Activated CD8-positive, alpha-beta memory T cell treated with anti-CD3 and anti-CD28 coated beads for 1 hour (primary cell): ENCODE data around the gene STX8.
"Not testable (repeated sequence)": the region's sequence is repeated elsewhere in the genome, so short reads cannot be mapped to it uniquely, and the experiment has no call there.

ENCODE experiments used
- DNase-seq, 2 donors: peaks; one replicate each; pipeline ENCODE4 v3.0.0-alpha.2; 2020; ENCODE audit warnings: low read depth in 1 of 2; ENCODE audit errors: extremely low read depth in 1 of 2

Gene STX8

DNA sequence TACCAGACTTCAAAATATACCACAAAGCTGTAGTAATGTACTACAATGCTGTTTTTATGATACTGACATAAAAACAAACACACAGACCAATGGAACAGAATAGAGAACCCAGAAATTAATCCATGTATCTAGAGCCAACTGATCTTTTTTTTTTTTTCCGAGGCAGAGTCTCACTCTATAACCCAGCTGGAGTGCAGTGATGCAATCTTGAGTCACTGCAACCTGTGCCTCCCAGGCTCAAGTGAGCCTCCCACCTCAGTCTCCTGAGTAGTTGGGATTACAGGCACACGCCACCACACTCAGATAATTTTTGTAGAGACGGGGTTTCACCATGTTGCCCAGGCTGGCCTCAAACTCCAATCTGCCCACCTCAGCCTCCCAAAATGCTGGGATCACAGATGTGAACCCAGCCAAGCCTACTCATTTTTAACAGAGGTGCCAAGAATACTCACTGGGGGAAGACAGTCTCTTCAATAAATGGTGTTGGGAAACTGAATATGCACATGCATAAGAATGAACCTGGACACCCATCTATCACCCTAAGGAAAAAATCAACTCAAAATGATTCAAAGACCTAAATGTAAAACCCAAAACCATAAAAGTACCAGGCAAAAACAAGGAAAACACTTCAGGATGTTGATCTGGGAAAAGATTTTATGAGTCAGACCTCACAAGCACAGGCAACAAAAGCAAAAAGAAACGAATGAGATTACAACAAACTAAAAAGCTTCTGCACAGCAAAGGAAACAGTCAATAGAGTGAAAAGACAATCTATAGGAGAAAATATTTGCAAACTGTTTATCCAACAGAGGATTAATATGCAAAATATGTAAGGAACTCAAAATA, 63.1 kb downstream of the STX8 start:
- no peak for DNase-seq

DNA sequence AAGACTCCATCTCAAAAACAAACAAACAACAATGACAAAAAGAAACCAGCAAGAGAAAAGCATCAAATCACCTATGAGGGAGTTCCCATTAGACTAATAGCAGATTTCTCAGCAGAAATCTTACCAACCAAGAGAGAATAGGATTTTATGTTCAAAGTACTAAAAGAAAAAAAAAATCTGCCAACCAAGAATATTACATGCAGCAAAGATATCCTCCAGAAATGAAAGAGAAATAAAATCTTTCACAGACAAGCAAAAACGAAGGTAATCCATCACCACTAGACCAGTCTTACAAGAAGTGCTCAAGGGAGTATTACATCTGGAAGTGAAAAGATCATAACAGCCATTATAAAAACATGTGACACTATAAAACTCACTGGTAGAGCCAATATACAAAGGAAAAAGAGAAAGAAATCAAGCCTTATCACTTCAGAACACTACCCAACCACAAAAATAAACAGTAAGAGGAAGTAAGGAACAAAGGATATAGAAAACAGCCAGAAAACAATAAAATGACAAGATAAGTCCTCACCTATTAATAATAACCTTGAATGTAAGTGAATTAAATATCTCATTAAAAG, 66.3 kb downstream of the STX8 start:
- no peak for DNase-seq

DNA sequence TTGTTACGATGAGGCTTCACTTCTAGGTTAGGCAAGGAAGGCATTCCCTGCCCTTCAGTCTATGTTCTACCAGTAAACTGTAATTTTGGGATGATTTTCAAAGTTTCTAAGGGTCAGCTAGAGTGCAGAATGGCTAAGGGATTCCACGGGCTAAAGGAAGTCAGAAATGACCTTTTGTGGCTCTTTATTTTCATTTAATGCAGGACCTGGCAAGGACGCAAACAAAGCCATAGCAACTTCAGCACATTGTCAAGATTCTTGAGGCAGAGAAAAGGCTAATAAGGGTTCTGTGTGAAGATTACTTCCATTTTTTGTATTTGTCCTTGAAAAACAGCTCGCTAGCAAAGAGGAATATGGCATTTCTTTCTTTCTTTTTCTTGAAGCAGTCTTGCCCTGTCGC, 76.6 kb downstream of the STX8 start:
- no peak for DNase-seq

DNA sequence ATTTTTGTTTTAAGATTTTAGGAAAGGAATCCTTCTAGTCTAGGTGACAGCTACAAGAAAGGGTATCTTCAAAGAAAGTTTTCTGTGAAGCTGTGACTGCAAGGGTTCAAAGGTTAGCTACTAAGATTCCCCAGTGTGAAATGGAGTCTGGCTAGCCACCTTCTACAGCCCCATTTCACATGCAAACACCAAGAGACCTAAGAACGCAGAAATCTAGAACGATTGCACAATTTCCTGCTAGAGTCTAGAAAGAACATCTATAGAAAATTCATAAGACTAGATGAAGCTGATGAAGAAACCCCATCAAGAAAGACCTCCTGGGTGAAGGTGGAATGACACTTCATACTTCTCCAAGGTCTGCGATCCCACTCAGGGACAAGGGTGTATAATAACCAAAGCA, 77.1 kb downstream of the STX8 start:
- DNase-seq, result no peak

DNA sequence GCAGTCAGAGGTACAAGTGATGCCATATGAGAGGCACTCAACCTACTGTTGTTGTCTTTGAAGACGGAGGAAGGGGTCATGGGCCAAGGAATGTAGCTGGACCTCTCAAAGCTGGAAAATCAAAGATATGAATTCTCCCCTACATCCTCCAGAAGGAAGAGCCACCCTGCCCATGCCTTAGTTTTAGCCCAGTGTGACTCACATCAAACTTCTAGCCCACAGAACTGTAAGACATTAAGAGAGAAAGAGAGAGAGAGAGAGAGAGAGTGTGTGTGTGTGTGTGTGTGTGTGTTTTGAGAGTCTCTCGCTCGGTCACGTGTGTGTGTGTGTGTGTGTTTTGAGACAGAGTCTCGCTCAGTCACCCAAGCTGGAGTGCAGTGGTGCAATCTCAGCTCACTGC, 87.1 kb downstream of the STX8 start:
- no peak for DNase-seq

DNA sequence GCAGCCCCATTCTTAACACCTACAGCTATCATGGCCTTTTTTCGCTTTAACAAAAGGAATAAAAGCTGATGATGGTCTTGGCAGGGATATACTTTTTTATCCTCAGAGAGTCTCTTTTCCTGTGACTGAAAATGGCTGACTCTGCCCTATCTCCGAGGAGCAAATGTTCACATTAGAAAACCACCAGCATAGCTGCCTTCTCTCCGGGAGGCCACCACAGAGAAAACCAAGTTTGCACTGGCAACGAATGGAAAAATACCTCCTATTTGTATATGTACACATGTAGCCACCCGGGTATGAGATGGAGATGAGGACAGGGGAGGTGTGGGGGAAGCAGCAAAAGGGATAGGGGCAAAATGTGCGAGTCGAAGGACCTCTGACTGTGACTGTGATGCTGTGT, 88.2 kb downstream of the STX8 start:
- no peak for DNase-seq

DNA sequence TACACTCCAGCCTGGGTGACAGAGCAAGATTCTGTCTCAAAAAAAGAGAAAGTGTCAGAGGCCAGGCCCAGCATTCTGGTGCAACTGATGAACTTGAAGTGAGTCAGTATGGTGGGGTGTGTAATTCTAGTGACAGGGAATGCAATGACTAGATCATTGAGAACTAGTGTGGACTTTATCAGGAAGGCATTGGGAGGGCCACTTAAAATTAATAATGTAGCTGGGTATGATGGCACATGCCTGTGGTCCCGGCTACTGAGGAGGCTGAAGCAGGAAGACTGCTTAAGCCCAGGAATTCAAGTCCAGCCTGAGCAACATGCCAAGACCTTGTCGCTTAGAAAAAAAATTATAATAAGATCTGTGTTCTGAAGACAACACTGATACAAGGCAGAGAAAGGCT, 90.8 kb downstream of the STX8 start:
- no peak for DNase-seq

DNA sequence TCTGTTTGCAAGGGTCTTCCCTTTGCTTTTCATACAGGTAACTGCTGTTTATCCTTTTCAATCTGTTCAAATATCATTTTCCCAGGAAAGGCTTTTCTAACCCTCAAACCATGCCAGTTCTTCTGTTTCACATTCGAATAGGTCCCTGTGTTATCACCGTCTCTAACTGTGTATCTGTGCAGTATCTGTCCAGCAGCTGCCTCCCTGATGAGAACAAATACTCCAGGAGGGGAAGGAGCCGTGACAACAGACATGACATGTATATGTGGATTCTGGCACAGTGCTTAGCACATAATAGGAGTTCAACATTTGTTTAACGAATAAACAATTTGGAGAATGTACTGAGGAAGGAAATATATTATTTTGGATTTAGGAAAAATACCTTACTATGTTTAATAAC, 95.7 kb downstream of the STX8 start:
- DNase-seq, result no peak

DNA sequence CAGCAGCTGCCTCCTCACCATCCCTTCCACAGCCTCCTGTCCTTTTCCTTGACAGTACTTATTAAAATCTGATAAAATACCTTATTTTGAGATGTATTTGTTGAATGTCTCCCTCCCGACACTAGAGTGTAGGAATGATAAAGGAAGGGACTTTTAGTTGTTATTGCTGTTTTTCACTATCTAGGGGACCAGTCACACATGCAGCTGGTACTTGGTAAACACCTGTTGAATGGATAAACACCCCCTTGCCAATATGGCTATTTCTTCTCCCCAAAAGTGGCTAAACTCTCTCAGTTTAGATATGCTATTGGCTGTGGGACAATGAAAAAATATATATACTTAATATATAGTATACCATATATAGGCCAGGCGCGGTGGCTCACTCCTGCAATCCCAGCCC, 96.7 kb downstream of the STX8 start:
- DNase-seq, result no peak

DNA sequence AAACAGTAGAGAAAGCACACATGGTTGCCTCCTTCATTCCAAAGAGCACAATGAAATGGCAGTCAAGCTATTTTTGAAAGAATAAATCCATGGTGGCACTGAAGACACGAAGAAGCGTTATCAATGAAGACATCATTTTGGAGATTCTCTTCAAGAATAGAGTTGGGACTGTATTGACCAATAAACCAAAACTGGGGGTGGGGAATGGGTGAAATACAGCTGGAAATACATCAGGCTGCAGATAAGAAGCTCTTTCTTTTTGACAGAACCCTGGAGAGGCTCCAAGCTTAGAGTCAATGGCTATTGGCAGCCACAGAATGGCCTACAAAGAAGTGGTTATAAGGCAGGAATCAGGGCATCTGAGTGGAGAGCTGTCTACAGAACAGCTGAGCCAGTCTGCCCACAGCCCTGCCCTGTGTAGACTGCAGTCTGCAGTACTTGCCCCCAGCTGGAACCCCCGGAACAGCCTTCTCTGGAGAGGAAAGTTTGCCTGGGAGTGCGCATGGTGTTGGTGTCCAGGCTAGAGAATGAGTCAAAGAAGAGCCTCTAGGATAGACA, 100.4 kb downstream of the STX8 start:
- no peak for DNase-seq

DNA sequence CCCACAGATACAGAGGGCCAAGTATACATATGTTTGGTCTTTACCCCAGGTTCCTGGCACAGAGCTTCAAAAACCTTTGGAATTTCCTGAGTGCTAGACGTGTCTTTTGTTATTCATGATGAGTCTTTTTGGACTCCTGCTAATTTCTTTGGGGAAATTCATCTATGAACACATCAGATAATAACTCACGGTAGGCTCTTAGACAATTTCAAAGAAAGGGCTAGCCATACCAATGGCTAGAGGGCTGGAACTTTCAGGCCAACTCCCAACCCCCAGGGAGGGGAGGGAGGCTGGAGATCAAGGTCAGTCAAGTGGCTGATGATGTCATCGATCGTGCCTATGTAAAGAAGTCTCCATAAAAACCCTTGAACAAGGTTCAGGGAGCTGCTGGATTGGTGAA, 101.9 kb downstream of the STX8 start:
- no peak for DNase-seq

DNA sequence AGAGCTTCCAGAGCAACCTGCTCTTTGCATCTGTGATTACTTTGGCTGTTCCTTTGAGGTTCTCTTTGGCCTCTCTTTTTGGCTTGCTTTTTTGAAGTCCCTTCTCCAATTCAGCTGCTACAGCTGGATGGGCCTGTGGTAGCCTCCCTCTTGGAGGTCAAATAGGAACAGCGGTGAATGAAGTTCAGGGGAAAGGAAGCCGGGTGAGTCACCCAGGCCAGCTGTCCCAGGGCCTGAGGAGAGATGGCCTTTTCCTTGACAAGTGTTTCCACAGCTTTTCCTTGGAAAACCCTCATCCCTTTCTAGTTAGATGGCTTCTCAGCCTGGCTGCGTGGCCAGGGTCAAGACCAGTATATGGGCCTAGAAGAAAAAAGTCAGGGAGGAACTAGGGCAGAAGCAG, 103.1 kb downstream of the STX8 start:
- DNase-seq, result no peak

DNA sequence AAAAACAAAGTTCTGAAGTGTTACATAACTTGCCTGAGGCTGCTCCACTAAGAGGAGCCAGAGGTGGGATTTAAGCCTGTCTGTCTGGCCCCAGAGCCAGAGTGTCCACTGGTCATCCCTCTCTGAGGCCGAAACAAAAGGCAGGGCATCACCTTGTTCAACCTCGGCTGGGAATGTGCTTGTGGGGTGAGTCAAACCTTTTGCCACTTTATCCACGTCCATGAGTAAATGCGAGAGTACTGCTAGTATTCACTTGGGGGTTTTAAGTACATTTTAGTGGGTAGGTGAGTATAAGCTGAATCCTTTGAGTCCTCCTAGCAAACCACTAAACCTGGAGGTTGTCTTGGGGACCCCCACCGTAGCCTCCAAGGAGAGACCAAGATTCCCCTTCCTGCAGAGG, 103.5 kb downstream of the STX8 start:
- DNase-seq, result no peak

DNA sequence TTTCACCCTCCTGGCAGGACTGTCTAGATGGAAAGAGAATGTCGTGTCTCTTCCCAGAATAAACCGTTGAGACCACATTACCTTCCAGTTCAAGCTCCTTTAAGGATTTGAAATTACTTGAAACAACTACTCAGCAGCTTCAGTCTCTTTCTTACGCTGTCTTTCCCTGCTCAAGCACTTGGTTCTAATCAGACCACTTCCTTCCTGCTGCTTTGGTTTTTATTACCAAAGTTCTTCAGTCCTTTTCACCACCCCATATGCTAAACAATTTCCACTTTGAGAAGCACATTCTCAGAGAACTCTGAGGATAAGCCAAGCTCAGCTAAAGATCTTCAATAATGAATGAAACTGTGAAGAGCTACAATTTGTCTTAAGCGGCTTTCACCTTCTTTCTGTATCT, 105.4 kb downstream of the STX8 start:
- DNase-seq, result no peak

DNA sequence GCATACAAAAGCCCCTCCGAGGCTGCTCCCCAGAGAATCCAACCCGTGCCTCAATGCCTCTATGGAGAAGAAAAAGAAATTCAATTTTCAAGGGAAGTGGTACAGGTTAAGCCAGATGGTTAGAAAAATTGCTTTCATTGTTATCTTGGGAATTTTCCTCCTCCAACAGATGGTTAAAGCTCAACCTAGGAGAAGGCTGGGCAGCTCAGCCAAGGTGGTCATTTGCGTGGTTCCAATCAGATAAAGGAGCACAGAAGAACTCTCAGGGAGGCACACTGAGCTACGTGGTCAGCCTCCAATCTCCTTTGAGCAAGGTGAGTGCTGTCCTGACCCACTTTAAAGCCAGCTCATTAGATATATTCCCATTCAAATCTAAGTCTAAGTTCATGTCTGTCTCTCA, 106.7 kb downstream of the STX8 start:
- no peak for DNase-seq

DNA sequence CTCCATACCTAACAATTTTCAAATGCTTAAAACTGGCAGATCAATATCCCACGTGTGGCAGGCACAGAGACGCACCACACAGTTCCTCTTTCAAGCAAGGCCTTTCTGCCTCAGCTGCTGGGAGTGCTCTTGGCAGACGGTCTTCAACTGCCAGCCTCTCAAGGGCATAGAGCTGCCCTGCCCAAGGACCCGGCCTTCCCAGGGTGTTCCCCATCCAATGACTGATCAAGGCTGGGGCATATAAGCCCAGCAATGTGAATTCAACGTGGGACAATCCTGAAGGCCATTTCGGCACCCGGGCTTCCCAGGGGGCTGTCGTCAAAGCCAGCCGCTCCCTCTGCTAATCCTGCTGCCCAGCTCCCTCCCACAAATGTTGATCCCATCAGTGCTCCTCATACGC, 107.1 kb downstream of the STX8 start:
- DNase-seq, result no peak

DNA sequence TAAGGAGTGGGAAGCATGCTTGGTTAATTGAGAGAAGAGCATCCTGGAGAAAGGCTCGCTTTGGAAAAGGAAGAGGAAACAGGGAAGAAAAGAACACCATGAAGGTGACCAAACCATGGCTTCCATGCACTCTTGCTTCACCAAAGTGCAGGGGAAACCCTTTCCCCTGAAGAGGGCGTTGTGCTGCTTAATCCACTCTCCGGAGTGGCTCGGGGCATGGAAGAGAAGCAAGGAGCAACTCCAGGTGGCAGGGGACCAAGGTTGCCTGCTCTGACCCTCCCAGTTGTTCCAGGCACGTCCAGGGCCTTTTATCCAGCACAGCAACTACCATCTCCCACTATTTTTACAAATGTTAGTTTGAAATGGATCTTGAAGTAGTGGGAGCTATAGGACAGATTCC, 108.1 kb downstream of the STX8 start:
- no peak for DNase-seq

DNA sequence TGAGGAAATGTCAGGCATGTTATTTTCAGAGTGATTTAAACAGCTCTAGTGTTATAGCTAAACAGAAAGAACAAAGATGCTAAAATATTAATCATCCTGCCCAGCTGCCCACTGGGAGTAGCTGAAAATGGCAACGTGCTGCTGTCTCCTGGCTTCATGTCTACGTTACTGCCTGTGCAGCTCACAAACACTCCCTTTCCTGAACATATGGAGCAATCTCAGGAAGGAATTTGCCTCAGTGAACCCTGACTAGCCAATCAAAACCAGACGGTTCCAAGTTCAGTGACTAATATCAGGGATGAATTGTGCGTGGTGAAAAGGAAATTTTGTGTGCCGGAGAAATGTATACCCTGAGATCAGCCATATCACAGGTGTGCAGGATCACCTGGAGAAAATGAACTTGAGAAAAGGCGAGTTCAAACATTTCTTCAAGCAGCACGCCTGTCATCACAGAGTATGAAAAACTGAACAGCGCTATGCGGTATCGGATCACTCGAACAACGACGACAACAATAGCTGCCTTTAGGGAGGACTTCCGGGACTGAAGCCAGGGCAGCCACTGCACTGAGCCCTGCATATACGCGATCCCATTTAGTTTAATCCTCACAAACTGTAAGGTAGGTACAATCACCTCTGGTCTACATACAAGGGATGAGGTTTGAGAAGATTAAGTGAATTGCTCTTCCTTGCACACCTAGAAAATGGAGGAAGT, 110.3 kb downstream of the STX8 start:
- no peak for DNase-seq

DNA sequence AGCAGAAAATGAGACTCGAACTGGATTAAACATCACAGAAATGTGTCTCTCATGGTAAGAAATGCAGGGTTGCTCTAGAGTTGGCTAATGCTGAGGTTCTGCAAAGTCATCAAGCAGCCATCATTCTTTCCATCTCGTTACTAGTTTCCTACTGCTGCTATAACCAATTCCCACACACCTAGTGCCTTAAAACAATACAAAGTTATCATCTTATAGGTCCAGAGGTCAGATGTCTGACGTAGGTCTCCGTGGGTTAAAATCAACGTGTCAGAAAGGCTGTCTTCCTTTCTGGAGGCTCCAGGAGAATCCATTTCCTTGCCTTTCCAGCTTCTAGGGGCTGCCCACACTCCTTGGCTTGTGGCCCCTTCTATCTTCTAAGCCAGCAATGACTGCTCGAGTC, 118.6 kb downstream of the STX8 start:
- no peak for DNase-seq

DNA sequence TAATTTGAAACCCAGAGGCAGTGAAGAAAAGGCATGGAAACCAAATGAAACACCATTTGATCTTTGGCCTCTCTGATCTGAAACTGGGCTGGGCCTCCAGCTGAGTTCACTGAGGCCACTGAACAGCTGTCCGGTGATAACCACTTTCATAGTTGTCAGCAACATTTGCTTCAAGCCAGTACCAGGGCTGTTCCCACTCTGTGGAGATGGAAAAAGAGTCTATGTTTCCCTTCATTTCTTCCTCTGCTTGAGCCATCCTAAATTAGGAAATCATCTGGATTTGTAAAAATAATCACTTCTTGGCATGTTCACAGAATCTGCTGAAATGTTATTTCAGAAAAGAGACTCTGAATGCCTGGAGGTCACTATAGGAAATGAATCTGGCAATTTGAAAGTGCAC, 119.3 kb downstream of the STX8 start:
- DNase-seq, result no peak

DNA sequence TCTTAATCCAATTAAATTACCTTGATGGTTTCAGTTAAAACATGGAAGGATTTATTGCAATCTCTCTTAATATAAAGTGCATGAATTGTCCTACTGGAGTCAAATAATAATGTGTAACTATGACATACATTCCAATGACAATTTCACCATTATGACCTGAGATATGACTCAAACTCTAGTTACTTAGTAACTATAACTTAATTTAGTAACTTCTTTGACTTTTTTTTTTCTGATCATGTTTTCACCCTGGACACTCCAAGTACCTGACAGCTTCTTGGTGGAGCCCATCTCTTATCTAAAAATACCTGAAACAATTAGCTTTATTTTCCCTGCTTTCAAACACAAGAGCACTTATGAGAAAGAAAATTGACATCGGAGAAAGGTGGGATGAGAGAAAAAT, 123.7 kb downstream of the STX8 start:
- DNase-seq, result no peak

DNA sequence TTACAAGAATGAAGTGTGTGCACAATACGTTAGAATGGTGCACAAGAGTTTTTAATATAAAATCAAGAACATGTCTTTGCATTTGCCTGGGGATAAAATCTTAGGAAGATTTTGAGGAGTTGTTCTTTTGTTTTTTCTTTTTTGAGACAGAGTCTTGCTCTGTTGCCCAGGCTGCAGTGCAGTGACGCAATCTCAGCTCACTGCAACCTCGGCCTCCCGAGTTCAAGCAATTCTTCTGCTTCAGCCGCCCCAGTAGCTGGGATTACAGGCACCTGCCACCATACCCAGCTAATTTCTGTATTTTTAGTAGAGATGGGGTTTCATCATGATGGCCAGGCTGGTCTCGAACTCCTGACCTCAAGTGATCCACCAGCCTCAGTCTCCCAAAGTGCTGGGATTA, 128.3 kb downstream of the STX8 start:
- DNase-seq, result not testable (repeated sequence)
